ENCODE measurements around the gene SFR1.

DNA sequence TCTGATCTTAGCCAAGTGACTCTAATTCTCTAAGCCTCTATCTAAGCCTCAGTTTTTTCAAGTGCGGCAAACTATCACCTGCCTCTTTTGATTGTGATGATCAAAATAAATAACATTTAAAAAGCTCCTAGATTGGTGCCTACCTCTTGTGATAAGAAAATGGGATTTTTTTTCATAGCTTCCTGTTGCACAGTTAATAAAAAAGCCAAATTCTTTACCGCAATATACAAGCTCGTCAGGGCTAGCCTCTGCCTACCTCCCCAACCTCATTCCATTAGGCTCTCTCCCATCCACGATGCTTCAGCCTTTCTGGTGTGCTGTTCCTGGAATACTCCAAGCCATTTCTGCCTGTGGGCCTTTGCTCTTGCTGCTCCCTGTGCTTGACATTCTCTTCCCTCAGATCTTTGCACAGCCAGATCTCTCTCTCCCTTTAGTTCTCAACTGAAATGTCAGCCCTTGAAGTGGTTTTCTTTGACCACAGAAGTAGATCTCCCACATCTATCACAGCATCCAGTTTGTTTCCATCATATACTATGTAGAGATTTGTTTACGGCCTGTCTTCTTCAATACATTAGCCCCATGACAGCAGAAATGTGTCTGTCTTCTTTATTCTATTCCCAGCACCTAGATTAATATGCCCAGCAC, 48.8 kb downstream of the SFR1 start:
- no peak for TF ChIP-seq POLR2A (IDR thresholded peaks at IDR 0.05)
- TF ChIP-seq, protein P1, sequence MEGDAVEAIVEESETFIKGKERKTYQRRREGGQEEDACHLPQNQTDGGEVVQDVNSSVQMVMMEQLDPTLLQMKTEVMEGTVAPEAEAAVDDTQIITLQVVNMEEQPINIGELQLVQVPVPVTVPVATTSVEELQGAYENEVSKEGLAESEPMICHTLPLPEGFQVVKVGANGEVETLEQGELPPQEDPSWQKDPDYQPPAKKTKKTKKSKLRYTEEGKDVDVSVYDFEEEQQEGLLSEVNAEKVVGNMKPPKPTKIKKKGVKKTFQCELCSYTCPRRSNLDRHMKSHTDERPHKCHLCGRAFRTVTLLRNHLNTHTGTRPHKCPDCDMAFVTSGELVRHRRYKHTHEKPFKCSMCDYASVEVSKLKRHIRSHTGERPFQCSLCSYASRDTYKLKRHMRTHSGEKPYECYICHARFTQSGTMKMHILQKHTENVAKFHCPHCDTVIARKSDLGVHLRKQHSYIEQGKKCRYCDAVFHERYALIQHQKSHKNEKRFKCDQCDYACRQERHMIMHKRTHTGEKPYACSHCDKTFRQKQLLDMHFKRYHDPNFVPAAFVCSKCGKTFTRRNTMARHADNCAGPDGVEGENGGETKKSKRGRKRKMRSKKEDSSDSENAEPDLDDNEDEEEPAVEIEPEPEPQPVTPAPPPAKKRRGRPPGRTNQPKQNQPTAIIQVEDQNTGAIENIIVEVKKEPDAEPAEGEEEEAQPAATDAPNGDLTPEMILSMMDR (IDR thresholded peaks at IDR 0.05), result no peak

All from Peyer's patch (tissue), 4 donors.